ENCODE data around the gene NALCN. TPM values are rescaled to one million over a fixed set of nuclear protein-coding genes. Genes with fewer than 3 reads are reported as not detected.

Gene NALCN
- 8.8 TPM for total RNA-seq

GRCh38 chr13:101416181-101417042 is at the start of gene NALCN:
Gene NALCN (minus strand): TSS chr13:101416508. CDS start chr13:101399126, 17,382 bp downstream.
- intact Hi-C loops (cut with DNase I) = no loop called here
- peak; percentile 60 for DNase-seq (ENCODE audit: low spot score)
- peak; percentile 88 for ATAC-seq

- ATAC-seq = peak; percentile 27
- DNase-seq (ENCODE audit: low spot score) = no peak
- intact Hi-C loops (cut with DNase I) = no loop called here
Measured at GRCh38 chr13:101465877-101466276, 49.6 kb upstream of the NALCN start.

GRCh38 chr13:101457176-101457575 is 40.9 kb upstream of the NALCN start:
- no peak for DNase-seq (ENCODE audit: low spot score)
- intact Hi-C loops (cut with DNase I) = no loop called here
- no peak for ATAC-seq

GRCh38 chr13:101455863-101456262 is 39.6 kb upstream of the NALCN start:
- ATAC-seq (no peak), DNase-seq (ENCODE audit: low spot score) (no peak)
- intact Hi-C loops (cut with DNase I) = no loop called here

- DNase-seq (ENCODE audit: low spot score) = no peak
- ATAC-seq = no peak
- intact Hi-C loops (cut with DNase I) = no loop called here
Measured at GRCh38 chr13:101454767-101455166, 38.5 kb upstream of the NALCN start.

- intact Hi-C loops (cut with DNase I) = no loop called here
- ATAC-seq (peak; percentile 60), DNase-seq (ENCODE audit: low spot score) (no peak)
Measured at GRCh38 chr13:101453784-101454201, 37.5 kb upstream of the NALCN start.

GRCh38 chr13:101452519-101453485 is 36.5 kb upstream of the NALCN start, which contains the start of gene ITGBL1:
Gene ITGBL1 (plus strand): TSS chr13:101452675. CDS start chr13:101452834, 159 bp downstream.
- intact Hi-C loops (cut with DNase I) = no loop called here
- DNase-seq (ENCODE audit: low spot score) (peak; percentile 58), ATAC-seq (peak; percentile 75)

- intact Hi-C loops (cut with DNase I) = no loop called here
- DNase-seq (ENCODE audit: low spot score) (no peak), ATAC-seq (no peak)
Measured at GRCh38 chr13:101451641-101452040, 35.3 kb upstream of the NALCN start.

GRCh38 chr13:101450749-101451130 is 34.4 kb upstream of the NALCN start:
- ATAC-seq (no peak), DNase-seq (ENCODE audit: low spot score) (no peak)
- intact Hi-C loops (cut with DNase I) = no loop called here

- no peak for DNase-seq (ENCODE audit: low spot score)
- intact Hi-C loops (cut with DNase I) = no loop called here
- peak; percentile 43 for ATAC-seq
Measured at GRCh38 chr13:101449790-101450748, 33.8 kb upstream of the NALCN start.

- no peak for ATAC-seq
- intact Hi-C loops (cut with DNase I) = no loop called here
- DNase-seq (ENCODE audit: low spot score) = no peak
Measured at GRCh38 chr13:101447852-101448251, 31.5 kb upstream of the NALCN start.

GRCh38 chr13:101434486-101434885 is 18.2 kb upstream of the NALCN start:
- no peak for ATAC-seq
- no peak for DNase-seq (ENCODE audit: low spot score)
- intact Hi-C loops (cut with DNase I) = no loop called here

- intact Hi-C loops (cut with DNase I) = no loop called here
- DNase-seq (ENCODE audit: low spot score) (no peak), ATAC-seq (no peak)
Measured at GRCh38 chr13:101433895-101434294, 17.6 kb upstream of the NALCN start.

- DNase-seq (ENCODE audit: low spot score) (no peak), ATAC-seq (no peak)
- intact Hi-C loops (cut with DNase I) = no loop called here
Measured at GRCh38 chr13:101429733-101430132, 13.4 kb upstream of the NALCN start.

- intact Hi-C loops (cut with DNase I) = no loop called here
- no peak for ATAC-seq
- no peak for DNase-seq (ENCODE audit: low spot score)
Measured at GRCh38 chr13:101425623-101426022, 9.3 kb upstream of the NALCN start.

GRCh38 chr13:101425156-101425471 is 8.8 kb upstream of the NALCN start:
- intact Hi-C loops (cut with DNase I) = no loop called here
- ATAC-seq (no peak), DNase-seq (ENCODE audit: low spot score) (no peak)

GRCh38 chr13:101424381-101425155 is 8.3 kb upstream of the NALCN start:
- intact Hi-C loops (cut with DNase I) = no loop called here
- ATAC-seq = peak; percentile 95
- DNase-seq (ENCODE audit: low spot score) = no peak

- ATAC-seq = peak; percentile 8
- intact Hi-C loops (cut with DNase I) = no loop called here
- DNase-seq (ENCODE audit: low spot score) = no peak
Measured at GRCh38 chr13:101423872-101424271, 7.6 kb upstream of the NALCN start.
